Measurements from ENCODE around the gene MYO5B.

DNA sequence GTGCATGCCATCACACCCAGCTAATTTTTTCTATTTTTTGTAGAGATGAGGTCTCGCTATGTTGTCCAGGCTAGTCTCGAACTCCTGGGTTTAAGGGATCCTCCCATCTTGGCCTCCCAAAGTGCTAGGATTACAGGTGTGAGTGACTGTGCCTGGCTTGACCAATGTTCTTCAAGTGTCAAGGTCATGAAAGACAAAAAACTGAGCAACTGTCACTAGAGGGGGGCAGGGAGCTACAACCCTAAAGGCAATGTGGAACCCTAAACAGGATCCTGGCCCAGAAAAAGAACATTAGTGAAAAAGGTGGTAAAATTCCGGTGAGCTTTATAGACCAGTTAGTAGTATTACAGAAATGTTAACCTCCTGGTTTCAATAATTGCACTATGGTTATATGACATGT is 7.3 kb downstream of the MYO5B start:
- TF ChIP-seq, protein P1, sequence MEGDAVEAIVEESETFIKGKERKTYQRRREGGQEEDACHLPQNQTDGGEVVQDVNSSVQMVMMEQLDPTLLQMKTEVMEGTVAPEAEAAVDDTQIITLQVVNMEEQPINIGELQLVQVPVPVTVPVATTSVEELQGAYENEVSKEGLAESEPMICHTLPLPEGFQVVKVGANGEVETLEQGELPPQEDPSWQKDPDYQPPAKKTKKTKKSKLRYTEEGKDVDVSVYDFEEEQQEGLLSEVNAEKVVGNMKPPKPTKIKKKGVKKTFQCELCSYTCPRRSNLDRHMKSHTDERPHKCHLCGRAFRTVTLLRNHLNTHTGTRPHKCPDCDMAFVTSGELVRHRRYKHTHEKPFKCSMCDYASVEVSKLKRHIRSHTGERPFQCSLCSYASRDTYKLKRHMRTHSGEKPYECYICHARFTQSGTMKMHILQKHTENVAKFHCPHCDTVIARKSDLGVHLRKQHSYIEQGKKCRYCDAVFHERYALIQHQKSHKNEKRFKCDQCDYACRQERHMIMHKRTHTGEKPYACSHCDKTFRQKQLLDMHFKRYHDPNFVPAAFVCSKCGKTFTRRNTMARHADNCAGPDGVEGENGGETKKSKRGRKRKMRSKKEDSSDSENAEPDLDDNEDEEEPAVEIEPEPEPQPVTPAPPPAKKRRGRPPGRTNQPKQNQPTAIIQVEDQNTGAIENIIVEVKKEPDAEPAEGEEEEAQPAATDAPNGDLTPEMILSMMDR (IDR thresholded peaks at IDR 0.05): no peak
- TF ChIP-seq POLR2A (IDR thresholded peaks at IDR 0.05): no peak

Measured in esophagus squamous epithelium (tissue), 4 donors.